ENCODE data around the gene PPP2R5A.

Gene PPP2R5A

DNA sequence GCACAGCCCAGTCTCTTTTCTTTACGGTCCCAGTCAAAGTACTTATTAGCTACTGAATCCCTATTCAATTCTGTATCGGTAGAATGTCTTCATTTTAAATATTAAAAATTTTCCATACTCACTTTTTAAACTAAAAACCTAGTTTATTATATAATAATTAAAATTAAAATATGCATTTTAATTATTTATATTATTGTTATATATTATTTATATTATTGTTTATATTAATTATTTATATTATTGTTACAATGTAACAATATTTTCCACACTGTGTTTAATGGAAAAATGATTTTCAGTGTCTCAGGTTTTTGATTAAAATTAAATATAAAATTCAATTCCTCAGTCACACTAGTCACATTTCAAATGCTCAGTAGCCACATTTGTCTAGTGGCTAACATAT, 18.2 kb upstream of the PPP2R5A start:
- Histone ChIP-seq H3K36me3 (ENCODE audit: control insufficient read depth in 1 of 2, insufficient read depth in 2 of 2, low read length in 2 of 2) (no peaks in the 10 kb centered on the region), H3K9ac (ENCODE audit: low read depth in 1 of 2, low read length in 2 of 2) (no peak overlapping the region), H3K9me3 (ENCODE audit: control insufficient read depth in 1 of 2, low read length in 2 of 2) (no peaks in the 10 kb centered on the region), H3K27me3 (ENCODE audit: control insufficient read depth in 1 of 2, insufficient read depth in 2 of 2, low read length in 2 of 2) (no peaks in the 10 kb centered on the region), H3K4me3 (ENCODE audit: low read depth in 1 of 2, low read length in 2 of 2) (no peak overlapping the region), H3K4me1 (ENCODE audit: control insufficient read depth in 1 of 2, insufficient read depth in 2 of 2, low read length in 2 of 2) (no peaks in the 10 kb centered on the region), H3K27ac (ENCODE audit: low read depth, low read length) (no peak overlapping the region)

DNA sequence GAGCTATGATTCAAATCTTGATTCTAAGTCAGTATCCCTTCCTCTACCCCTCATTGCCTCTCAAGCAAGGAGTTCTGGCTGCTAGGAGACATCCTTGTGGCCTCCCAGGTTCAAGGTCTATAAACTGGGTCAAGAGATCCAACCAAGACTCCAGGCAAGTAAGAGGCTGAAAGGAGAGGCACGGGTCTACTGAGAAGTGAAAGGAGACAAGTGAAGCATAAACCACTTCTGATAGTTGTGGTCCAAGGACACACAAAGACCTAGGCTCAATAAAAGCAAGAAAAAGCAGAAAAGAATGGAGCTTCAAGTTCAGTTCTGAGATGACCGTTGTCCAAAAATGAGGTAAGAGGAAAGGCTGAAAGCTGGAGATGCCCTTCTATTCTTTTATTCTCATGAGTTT, 17.8 kb upstream of the PPP2R5A start:
- no peaks in the 10 kb centered on the region for H3K27me3 ChIP-seq (ENCODE audit: control insufficient read depth in 1 of 2, insufficient read depth in 2 of 2, low read length in 2 of 2)
- no peaks in the 10 kb centered on the region for H3K36me3 ChIP-seq (ENCODE audit: control insufficient read depth in 1 of 2, insufficient read depth in 2 of 2, low read length in 2 of 2)
- no peak overlapping the region for H3K4me3 ChIP-seq (ENCODE audit: low read depth in 1 of 2, low read length in 2 of 2)
- no peak overlapping the region for H3K27ac ChIP-seq (ENCODE audit: low read depth, low read length)
- no peaks in the 10 kb centered on the region for H3K9me3 ChIP-seq (ENCODE audit: control insufficient read depth in 1 of 2, low read length in 2 of 2)
- H3K4me1 ChIP-seq (ENCODE audit: control insufficient read depth in 1 of 2, insufficient read depth in 2 of 2, low read length in 2 of 2), result no peaks in the 10 kb centered on the region
- H3K9ac ChIP-seq (ENCODE audit: low read depth in 1 of 2, low read length in 2 of 2), result no peak overlapping the region

DNA sequence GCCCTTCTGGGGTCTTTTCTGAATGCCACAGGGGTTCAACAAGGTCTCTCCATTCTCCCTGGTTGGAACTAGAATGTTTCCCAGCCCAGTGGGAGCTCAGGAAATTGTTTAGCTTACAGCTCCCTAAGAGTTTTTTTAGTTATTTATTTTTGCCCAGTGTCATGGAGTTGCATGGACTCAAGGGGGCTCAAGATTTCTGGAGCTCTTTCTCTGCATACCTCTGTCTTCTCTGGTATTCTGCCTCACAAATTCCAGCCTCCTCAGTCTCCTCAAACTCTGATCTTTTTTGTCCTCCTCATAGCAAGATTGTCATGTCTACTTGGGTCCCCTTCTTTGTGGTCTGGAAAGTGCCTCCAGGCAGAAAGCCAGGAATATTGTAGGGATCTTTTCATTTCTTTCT, 15.9 kb upstream of the PPP2R5A start:
- Histone ChIP-seq H3K36me3 (ENCODE audit: control insufficient read depth in 1 of 2, insufficient read depth in 2 of 2, low read length in 2 of 2) (no peaks in the 10 kb centered on the region), H3K4me1 (ENCODE audit: control insufficient read depth in 1 of 2, insufficient read depth in 2 of 2, low read length in 2 of 2) (no peaks in the 10 kb centered on the region), H3K27me3 (ENCODE audit: control insufficient read depth in 1 of 2, insufficient read depth in 2 of 2, low read length in 2 of 2) (no peaks in the 10 kb centered on the region), H3K4me3 (ENCODE audit: low read depth in 1 of 2, low read length in 2 of 2) (no peak overlapping the region), H3K9ac (ENCODE audit: low read depth in 1 of 2, low read length in 2 of 2) (no peak overlapping the region), H3K27ac (ENCODE audit: low read depth, low read length) (no peak overlapping the region), H3K9me3 (ENCODE audit: control insufficient read depth in 1 of 2, low read length in 2 of 2) (no peaks in the 10 kb centered on the region)

GRCh38 chr1:212270564-212270963, 14.6 kb upstream of the PPP2R5A start:
- Histone ChIP-seq H3K9ac (ENCODE audit: low read depth in 1 of 2, low read length in 2 of 2) (no peak overlapping the region), H3K27me3 (ENCODE audit: control insufficient read depth in 1 of 2, insufficient read depth in 2 of 2, low read length in 2 of 2) (no peaks in the 10 kb centered on the region), H3K9me3 (ENCODE audit: control insufficient read depth in 1 of 2, low read length in 2 of 2) (no peaks in the 10 kb centered on the region), H3K27ac (ENCODE audit: low read depth, low read length) (no peak overlapping the region), H3K36me3 (ENCODE audit: control insufficient read depth in 1 of 2, insufficient read depth in 2 of 2, low read length in 2 of 2) (no peaks in the 10 kb centered on the region), H3K4me1 (ENCODE audit: control insufficient read depth in 1 of 2, insufficient read depth in 2 of 2, low read length in 2 of 2) (no peaks in the 10 kb centered on the region), H3K4me3 (ENCODE audit: low read depth in 1 of 2, low read length in 2 of 2) (no peak overlapping the region)

DNA sequence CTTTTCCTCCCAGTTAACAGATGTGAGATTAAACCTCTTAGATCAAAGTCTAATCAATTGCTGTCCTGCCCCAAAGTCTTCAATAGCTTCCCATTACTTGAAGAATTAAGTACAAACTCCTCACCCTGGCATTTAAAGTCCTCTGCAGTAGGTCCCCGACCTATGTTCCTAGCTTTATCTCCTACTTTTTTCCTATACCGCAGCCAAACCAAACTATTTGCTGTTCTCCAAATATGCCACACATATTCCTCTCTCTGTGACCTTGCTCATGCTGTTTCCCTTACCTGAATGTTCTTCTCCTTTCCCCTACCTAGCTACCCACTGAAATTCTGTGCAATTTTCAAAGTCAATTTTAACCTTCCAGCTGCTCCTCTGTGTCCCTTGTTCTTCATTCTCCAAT, 14.0 kb upstream of the PPP2R5A start:
- Histone ChIP-seq H3K27ac (ENCODE audit: low read depth, low read length) (no peak overlapping the region), H3K4me1 (ENCODE audit: control insufficient read depth in 1 of 2, insufficient read depth in 2 of 2, low read length in 2 of 2) (no peaks in the 10 kb centered on the region), H3K4me3 (ENCODE audit: low read depth in 1 of 2, low read length in 2 of 2) (no peak overlapping the region), H3K9me3 (ENCODE audit: control insufficient read depth in 1 of 2, low read length in 2 of 2) (no peaks in the 10 kb centered on the region), H3K36me3 (ENCODE audit: control insufficient read depth in 1 of 2, insufficient read depth in 2 of 2, low read length in 2 of 2) (no peaks in the 10 kb centered on the region), H3K9ac (ENCODE audit: low read depth in 1 of 2, low read length in 2 of 2) (no peak overlapping the region), H3K27me3 (ENCODE audit: control insufficient read depth in 1 of 2, insufficient read depth in 2 of 2, low read length in 2 of 2) (no peaks in the 10 kb centered on the region)

GRCh38 chr1:212271823-212272485, 13.3 kb upstream of the PPP2R5A start:
- Histone ChIP-seq H3K4me1 (ENCODE audit: control insufficient read depth in 1 of 2, insufficient read depth in 2 of 2, low read length in 2 of 2) (no peaks in the 10 kb centered on the region), H3K27me3 (ENCODE audit: control insufficient read depth in 1 of 2, insufficient read depth in 2 of 2, low read length in 2 of 2) (no peaks in the 10 kb centered on the region), H3K9ac (ENCODE audit: low read depth in 1 of 2, low read length in 2 of 2) (no peak overlapping the region), H3K4me3 (ENCODE audit: low read depth in 1 of 2, low read length in 2 of 2) (no peak overlapping the region), H3K27ac (ENCODE audit: low read depth, low read length) (no peak overlapping the region), H3K36me3 (ENCODE audit: control insufficient read depth in 1 of 2, insufficient read depth in 2 of 2, low read length in 2 of 2) (no peaks in the 10 kb centered on the region), H3K9me3 (ENCODE audit: control insufficient read depth in 1 of 2, low read length in 2 of 2) (no peaks in the 10 kb centered on the region)

DNA sequence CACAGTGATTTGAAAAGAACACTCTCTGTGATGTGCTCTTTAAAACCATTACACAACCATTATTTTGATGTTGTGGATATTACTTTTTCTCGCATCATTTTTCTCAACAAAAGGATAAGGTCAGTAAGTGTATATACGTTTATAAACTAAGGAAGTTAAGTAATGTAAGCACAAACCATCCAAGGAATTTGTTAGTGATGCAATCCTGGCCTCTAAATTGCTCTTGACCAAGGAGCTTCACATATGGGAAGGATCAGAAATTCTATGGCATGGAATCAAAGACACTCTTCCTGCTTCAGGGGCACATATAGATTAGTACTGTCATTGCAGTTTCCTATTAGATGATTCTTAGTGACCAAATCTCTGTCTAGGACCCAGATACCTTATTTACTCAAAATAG, 3.6 kb upstream of the PPP2R5A start:
- Histone ChIP-seq H3K27me3 (ENCODE audit: control insufficient read depth in 1 of 2, insufficient read depth in 2 of 2, low read length in 2 of 2) (no peaks in the 10 kb centered on the region), H3K9ac (ENCODE audit: low read depth in 1 of 2, low read length in 2 of 2) (no peak overlapping the region), H3K36me3 (ENCODE audit: control insufficient read depth in 1 of 2, insufficient read depth in 2 of 2, low read length in 2 of 2) (no peaks in the 10 kb centered on the region), H3K9me3 (ENCODE audit: control insufficient read depth in 1 of 2, low read length in 2 of 2) (no peaks in the 10 kb centered on the region), H3K4me1 (ENCODE audit: control insufficient read depth in 1 of 2, insufficient read depth in 2 of 2, low read length in 2 of 2) (peaks cover 0 to 6% of the 10 kb centered on the region in 2 donors), H3K4me3 (ENCODE audit: low read depth in 1 of 2, low read length in 2 of 2) (no peak overlapping the region), H3K27ac (ENCODE audit: low read depth, low read length) (no peak overlapping the region)

DNA sequence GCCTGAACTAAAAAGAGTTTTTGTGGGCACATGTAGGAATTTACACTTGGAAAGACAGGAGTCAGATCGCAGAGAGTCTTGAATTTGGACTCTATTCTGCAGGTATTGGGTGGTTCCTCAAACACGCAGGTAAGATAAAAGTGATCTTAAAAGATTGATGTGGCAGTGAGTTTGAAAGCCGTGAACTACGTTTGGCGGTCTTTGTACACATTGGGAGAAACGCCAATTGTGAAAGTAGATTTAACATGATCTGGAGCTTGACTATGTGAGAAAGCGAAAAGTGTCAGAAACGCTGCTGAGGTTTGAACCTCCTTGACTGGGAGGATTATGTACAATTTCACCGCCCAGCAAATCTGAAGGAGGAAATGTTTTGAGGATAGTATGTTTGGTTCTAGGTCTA, 1.5 kb upstream of the PPP2R5A start:
- peaks cover 15 to 19% of the 10 kb centered on the region in 2 donors for H3K4me1 ChIP-seq (ENCODE audit: control insufficient read depth in 1 of 2, insufficient read depth in 2 of 2, low read length in 2 of 2)
- no peaks in the 10 kb centered on the region for H3K27me3 ChIP-seq (ENCODE audit: control insufficient read depth in 1 of 2, insufficient read depth in 2 of 2, low read length in 2 of 2)
- no peaks in the 10 kb centered on the region for H3K36me3 ChIP-seq (ENCODE audit: control insufficient read depth in 1 of 2, insufficient read depth in 2 of 2, low read length in 2 of 2)
- H3K27ac ChIP-seq (ENCODE audit: low read depth, low read length), result no peak overlapping the region
- no peaks in the 10 kb centered on the region for H3K9me3 ChIP-seq (ENCODE audit: control insufficient read depth in 1 of 2, low read length in 2 of 2)
- H3K4me3 ChIP-seq (ENCODE audit: low read depth in 1 of 2, low read length in 2 of 2), result peak overlapping the region; percentile 88 to 96
- H3K9ac ChIP-seq (ENCODE audit: low read depth in 1 of 2, low read length in 2 of 2), result peak overlapping the region; percentile 85 to 95

- Histone ChIP-seq H3K36me3 (ENCODE audit: control insufficient read depth in 1 of 2, insufficient read depth in 2 of 2, low read length in 2 of 2) (no peaks in the 10 kb centered on the region), H3K27me3 (ENCODE audit: control insufficient read depth in 1 of 2, insufficient read depth in 2 of 2, low read length in 2 of 2) (no peaks in the 10 kb centered on the region), H3K4me1 (ENCODE audit: control insufficient read depth in 1 of 2, insufficient read depth in 2 of 2, low read length in 2 of 2) (peaks cover 18 to 22% of the 10 kb centered on the region in 2 donors), H3K9ac (ENCODE audit: low read depth in 1 of 2, low read length in 2 of 2) (peak overlapping the region; percentile 85 to 95), H3K27ac (ENCODE audit: low read depth, low read length) (peak overlapping the region; percentile 96), H3K4me3 (ENCODE audit: low read depth in 1 of 2, low read length in 2 of 2) (peak overlapping the region; percentile 88 to 96), H3K9me3 (ENCODE audit: control insufficient read depth in 1 of 2, low read length in 2 of 2) (no peaks in the 10 kb centered on the region)
Observed at GRCh38 chr1:212284332-212284743, 872 bp upstream of the PPP2R5A start.

DNA sequence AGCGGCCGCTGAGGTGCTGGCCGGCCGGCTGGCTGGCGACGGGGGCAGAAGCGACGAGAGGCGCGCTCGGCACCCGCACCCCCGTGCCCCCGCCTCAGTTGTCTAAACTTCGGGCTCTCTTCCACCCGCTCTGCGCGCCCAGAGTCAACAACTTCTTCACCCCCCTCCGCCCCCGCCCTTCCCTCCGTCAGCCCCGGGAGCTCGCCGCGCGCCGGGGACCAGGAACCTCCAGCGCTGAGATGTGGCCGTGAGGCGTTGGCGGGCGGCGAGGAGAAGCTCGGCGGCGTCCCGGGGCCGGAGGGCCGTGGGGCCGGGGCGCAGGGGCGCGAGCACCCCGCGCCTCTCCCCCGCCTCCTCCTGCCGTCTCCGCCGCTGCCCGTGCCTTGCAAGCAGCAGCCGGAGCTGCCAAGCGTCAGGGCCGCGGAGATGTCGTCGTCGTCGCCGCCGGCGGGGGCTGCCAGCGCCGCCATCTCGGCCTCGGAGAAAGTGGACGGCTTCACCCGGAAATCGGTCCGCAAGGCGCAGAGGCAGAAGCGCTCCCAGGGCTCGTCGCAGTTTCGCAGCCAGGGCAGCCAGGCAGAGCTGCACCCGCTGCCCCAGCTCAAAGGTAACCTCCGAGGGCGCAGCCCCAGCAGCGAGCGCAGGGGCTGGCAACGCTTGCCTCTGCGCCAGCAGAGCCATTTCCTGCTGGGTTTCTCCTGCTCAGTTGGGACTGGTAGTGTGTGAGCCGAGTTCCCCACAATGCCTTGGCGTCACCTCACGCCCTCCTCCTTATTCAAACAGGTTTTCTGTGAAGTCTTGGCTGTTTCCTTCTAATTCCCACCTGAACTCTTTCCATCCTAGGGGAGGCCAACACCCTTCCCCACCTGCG, 710 bp downstream of the PPP2R5A start:
- peak overlapping the region; percentile 98 for H3K27ac ChIP-seq (ENCODE audit: low read depth, low read length)
- H3K4me1 ChIP-seq (ENCODE audit: control insufficient read depth in 1 of 2, insufficient read depth in 2 of 2, low read length in 2 of 2), result peaks cover 25 to 35% of the 10 kb centered on the region in 2 donors
- no peaks in the 10 kb centered on the region for H3K27me3 ChIP-seq (ENCODE audit: control insufficient read depth in 1 of 2, insufficient read depth in 2 of 2, low read length in 2 of 2)
- H3K36me3 ChIP-seq (ENCODE audit: control insufficient read depth in 1 of 2, insufficient read depth in 2 of 2, low read length in 2 of 2), result no peaks in the 10 kb centered on the region
- H3K9ac ChIP-seq (ENCODE audit: low read depth in 1 of 2, low read length in 2 of 2), result peak overlapping the region; percentile 92 to 99
- H3K9me3 ChIP-seq (ENCODE audit: control insufficient read depth in 1 of 2, low read length in 2 of 2), result no peaks in the 10 kb centered on the region
- H3K4me3 ChIP-seq (ENCODE audit: low read depth in 1 of 2, low read length in 2 of 2), result peak overlapping the region; percentile 94 to 97
